Measurements from ENCODE around the gene CCDC88A.
"Not testable (repeated sequence)": the region's sequence is repeated elsewhere in the genome, so short reads cannot be mapped to it uniquely, and the experiment has no call there.

Gene CCDC88A

DNA sequence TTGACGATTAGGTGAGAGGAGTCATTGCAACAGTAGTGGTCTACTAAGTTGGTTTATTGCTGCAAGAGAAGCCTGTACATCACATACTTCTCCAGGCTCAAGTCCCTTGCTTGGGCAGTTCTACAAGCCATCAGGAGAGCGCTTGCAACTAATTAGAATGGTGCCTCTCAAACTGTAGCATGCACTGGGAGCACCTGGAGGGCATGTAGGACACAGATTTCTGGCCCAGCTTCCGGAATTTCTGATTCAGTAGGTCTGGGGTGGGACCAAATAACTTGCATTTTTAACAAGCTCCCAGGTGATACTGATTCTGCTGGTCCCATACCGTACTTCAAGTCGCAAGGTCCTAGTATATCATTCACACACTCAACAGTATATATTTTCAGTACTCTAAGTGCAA, 34.5 kb upstream of the CCDC88A start (continued):
- TF ChIP-seq, protein P1, sequence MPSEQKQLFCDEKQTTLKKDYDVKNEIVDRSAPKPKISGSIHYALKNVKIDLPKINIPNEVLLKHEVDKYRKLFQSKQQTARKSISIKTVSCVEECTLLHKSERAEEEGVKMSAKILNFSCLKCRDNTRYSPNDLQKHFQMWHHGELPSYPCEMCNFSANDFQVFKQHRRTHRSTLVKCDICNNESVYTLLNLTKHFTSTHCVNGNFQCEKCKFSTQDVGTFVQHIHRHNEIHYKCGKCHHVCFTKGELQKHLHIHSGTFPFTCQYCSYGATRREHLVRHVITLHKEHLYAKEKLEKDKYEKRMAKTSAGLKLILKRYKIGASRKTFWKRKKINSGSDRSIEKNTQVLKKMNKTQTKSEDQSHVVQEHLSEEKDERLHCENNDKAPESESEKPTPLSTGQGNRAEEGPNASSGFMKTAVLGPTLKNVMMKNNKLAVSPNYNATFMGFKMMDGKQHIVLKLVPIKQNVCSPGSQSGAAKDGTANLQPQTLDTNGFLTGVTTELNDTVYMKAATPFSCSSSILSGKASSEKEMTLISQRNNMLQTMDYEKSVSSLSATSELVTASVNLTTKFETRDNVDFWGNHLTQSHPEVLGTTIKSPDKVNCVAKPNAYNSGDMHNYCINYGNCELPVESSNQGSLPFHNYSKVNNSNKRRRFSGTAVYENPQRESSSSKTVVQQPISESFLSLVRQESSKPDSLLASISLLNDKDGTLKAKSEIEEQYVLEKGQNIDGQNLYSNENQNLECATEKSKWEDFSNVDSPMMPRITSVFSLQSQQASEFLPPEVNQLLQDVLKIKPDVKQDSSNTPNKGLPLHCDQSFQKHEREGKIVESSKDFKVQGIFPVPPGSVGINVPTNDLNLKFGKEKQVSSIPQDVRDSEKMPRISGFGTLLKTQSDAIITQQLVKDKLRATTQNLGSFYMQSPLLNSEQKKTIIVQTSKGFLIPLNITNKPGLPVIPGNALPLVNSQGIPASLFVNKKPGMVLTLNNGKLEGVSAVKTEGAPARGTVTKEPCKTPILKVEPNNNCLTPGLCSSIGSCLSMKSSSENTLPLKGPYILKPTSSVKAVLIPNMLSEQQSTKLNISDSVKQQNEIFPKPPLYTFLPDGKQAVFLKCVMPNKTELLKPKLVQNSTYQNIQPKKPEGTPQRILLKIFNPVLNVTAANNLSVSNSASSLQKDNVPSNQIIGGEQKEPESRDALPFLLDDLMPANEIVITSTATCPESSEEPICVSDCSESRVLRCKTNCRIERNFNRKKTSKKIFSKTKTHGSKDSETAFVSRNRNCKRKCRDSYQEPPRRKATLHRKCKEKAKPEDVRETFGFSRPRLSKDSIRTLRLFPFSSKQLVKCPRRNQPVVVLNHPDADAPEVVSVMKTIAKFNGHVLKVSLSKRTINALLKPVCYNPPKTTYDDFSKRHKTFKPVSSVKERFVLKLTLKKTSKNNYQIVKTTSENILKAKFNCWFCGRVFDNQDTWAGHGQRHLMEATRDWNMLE (tag by site-specific recombination; conservative IDR thresholded peaks at IDR 0.05; ENCODE audit: low read depth) = no peak
- no peak for TF ChIP-seq ZNF571 (tag by site-specific recombination; IDR thresholded peaks at IDR 0.05)
- TF ChIP-seq, protein P2, sequence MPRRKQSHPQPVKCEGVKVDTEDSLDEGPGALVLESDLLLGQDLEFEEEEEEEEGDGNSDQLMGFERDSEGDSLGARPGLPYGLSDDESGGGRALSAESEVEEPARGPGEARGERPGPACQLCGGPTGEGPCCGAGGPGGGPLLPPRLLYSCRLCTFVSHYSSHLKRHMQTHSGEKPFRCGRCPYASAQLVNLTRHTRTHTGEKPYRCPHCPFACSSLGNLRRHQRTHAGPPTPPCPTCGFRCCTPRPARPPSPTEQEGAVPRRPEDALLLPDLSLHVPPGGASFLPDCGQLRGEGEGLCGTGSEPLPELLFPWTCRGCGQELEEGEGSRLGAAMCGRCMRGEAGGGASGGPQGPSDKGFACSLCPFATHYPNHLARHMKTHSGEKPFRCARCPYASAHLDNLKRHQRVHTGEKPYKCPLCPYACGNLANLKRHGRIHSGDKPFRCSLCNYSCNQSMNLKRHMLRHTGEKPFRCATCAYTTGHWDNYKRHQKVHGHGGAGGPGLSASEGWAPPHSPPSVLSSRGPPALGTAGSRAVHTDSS (tag by site-specific recombination; IDR thresholded peaks at IDR 0.05) = no peak

DNA sequence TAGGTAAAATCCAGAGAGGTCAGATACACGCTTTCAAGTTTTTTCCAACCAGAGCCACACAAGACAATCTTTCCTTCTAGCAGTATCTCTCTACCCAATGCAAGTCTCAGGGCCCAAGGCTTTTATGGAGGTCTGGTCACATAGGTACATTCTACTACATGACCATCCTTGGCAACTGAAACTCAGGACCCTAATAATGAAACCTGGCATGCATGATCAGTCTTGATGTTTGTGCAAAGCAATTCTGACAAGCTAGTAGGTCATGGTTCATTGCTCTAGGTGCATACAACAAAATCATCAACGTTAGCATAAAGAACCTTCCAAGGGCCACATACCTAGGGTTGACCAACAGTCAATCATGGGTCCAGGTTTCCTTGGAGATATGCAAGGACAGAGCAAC, 33.2 kb upstream of the CCDC88A start:
- H3K9me3 ChIP-seq (ENCODE audit: control insufficient read depth, insufficient read depth, low read depth, low read length) = no peaks in the 10 kb centered on the region
- CTCF ChIA-PET = no interaction called here
- H3K36me3 ChIP-seq (ENCODE audit: control insufficient read depth in 2 of 2, insufficient read depth in 1 of 2, low read length in 2 of 2) = no peaks in the 10 kb centered on the region
- H3K4me3 ChIP-seq (ENCODE audit: low read depth, low read length) = no peak overlapping the region
- TF ChIP-seq, protein P3, sequence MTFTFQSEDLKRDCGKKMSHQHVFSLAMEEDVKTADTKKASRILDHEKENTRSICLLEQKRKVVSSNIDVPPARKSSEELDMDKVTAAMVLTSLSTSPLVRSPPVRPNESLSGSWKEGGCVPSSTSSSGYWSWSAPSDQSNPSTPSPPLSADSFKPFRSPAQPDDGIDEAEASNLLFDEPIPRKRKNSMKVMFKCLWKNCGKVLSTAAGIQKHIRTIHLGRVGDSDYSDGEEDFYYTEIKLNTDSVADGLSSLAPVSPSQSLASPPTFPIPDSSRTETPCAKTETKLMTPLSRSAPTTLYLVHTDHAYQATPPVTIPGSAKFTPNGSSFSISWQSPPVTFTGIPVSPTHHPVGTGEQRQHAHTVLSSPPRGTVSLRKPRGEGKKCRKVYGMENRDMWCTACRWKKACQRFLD (tag by site-specific recombination; IDR thresholded peaks at IDR 0.05) = no peak
- TF ChIP-seq ZNF266 (tag by site-specific recombination; IDR thresholded peaks at IDR 0.05; ENCODE audit: low read depth) = no peak
- no peak for TF ChIP-seq SCRT2 (tag by site-specific recombination; IDR thresholded peaks at IDR 0.05)
- no peak for TF ChIP-seq SETDB1 (IDR thresholded peaks at IDR 0.05; ENCODE audit: insufficient read length, low read length)
- no peak for TF ChIP-seq MYNN (tag by site-specific recombination; IDR thresholded peaks at IDR 0.05; ENCODE audit: borderline replicate concordance)
- TF ChIP-seq ZNF776 (tag by site-specific recombination; IDR thresholded peaks at IDR 0.05; ENCODE audit: borderline replicate concordance) = no peak
- TF ChIP-seq ZNF747 (tag by site-specific recombination; IDR thresholded peaks at IDR 0.05) = no peak
- TF ChIP-seq BCL11A (tag by site-specific recombination; IDR thresholded peaks at IDR 0.05; ENCODE audit: low read depth) = no peak
- TF ChIP-seq YY2 (tag by site-specific recombination; IDR thresholded peaks at IDR 0.05) = no peak
- POLR2A ChIA-PET = no interaction called here
- H3K27ac ChIP-seq (ENCODE audit: extremely low read depth, low read depth, low read length) = no peak overlapping the region
- no peaks in the 10 kb centered on the region for H3K4me1 ChIP-seq (ENCODE audit: control insufficient read depth, insufficient read depth, low read length)

DNA sequence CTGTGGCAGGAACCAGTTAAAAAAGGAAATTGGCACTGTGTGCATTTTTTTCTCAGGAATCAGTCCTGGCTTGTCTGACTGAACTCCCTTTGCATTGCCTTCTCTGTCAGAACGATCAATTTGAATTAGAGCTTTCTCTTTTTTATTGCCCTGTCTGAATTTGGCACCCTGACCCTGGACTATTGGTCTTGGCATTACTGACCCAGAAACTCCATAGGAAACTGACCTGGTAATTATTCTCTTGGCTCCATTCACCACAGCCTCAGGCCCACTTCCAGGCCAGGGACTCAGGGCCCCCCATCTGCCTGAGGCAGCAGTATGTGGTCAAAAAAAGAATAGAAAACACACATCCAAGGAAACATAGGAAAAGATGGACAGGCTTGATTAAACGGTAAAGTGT, 32.0 kb upstream of the CCDC88A start:
- TF ChIP-seq ZNF664 (tag by site-specific recombination; IDR thresholded peaks at IDR 0.05) = no peak
- Histone ChIP-seq H3K36me3 (ENCODE audit: control insufficient read depth in 2 of 2, insufficient read depth in 1 of 2, low read length in 2 of 2) (no peaks in the 10 kb centered on the region), H3K4me1 (ENCODE audit: control insufficient read depth, insufficient read depth, low read length) (no peaks in the 10 kb centered on the region), H3K4me3 (ENCODE audit: low read depth, low read length) (no peak overlapping the region), H3K27ac (ENCODE audit: extremely low read depth, low read depth, low read length) (no peak overlapping the region), H3K9me3 (ENCODE audit: control insufficient read depth, insufficient read depth, low read depth, low read length) (no peaks in the 10 kb centered on the region)
- CTCF ChIA-PET = interaction anchor here (0.6 kb wide), 1 partner anchor 10 kb away, joined by 3 read pairs; no protein-coding TSS in a partner anchor
- POLR2A ChIA-PET = no interaction called here

DNA sequence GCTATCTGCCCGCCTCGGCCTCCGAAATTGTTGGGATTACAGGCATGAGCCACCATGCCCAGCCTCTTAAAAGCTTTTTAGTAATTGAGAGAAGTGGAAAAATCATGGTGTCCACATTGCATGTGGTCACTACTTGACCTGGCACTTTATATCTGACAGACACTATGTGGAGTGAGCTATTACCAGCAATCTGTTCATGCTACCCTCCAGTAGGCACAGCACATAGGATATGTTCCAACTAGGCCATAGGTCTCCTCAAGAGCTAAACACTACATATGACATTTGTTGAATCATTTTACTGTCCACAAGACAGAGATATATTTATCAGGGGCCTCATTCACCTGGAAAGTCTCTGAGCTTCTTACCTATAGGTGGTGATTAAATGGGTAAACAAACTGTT, 30.4 kb upstream of the CCDC88A start:
- H3K4me1 ChIP-seq (ENCODE audit: control insufficient read depth, insufficient read depth, low read length); H3K36me3 ChIP-seq (ENCODE audit: control insufficient read depth in 2 of 2, insufficient read depth in 1 of 2, low read length in 2 of 2); POLR2A ChIA-PET; H3K4me3 ChIP-seq (ENCODE audit: low read depth, low read length); H3K27ac ChIP-seq (ENCODE audit: extremely low read depth, low read depth, low read length); H3K9me3 ChIP-seq (ENCODE audit: control insufficient read depth, insufficient read depth, low read depth, low read length); CTCF ChIA-PET: not testable (repeated sequence)

DNA sequence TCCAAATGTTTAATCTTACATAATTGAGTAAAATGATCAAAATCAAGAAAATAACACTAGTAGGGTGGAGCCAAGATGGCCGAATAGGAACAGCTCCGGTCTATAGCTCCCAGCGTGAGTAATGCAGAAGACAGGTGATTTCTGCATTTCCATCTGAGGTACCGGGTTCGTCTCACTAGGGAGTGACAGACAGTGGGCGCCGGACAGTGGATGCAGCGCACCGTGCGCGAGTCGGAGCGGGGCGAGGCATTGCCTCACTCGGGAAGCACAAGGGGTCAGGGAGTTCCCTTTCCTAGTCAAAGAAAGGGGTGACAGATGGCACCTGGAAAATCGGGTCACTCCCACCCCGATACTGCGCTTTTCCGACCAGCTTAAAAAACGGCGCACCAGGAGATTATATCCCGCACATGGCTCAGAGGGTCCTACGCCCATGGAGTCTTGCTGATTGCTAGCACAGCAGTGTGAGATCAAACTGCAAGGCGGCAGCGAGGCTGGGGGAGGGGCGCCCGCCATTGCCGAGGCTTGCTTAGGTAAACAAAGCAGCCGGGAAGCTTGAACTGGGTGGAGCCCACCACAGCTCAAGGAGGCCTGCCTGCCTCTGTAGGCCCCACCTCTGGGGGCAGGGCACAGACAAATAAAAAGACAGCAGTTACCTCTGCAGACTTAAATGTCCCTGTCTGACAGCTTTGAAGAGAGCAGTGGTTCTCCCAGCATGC, 22.5 kb upstream of the CCDC88A start:
- H3K27ac ChIP-seq (ENCODE audit: extremely low read depth, low read depth, low read length); H3K9me3 ChIP-seq (ENCODE audit: control insufficient read depth, insufficient read depth, low read depth, low read length); H3K36me3 ChIP-seq (ENCODE audit: control insufficient read depth in 2 of 2, insufficient read depth in 1 of 2, low read length in 2 of 2); POLR2A ChIA-PET; H3K4me3 ChIP-seq (ENCODE audit: low read depth, low read length); H3K4me1 ChIP-seq (ENCODE audit: control insufficient read depth, insufficient read depth, low read length): not testable (repeated sequence)
- CTCF ChIA-PET = interaction anchor here (0.6 to 0.7 kb wide), 3 partner anchors 38 to 1134 kb away, joined by 3 to 5 read pairs (median 3); no protein-coding TSS in a partner anchor

All from HEK293 (cell line).